ENCODE data around the gene ADORA2A.

The ADORA2A gene

GRCh38 chr22:24427500-24428164, at the start of gene ADORA2A:
Gene ADORA2A, plus strand, starts transcription at chr22:24427599. Its CDS starts 5,806 bp downstream, at chr22:24433405.
- no peak for DNase-seq

- no peak for DNase-seq
Observed at GRCh38 chr22:24379536-24379935, 47.9 kb upstream of the ADORA2A start.

GRCh38 chr22:24380220-24380904, 47.0 kb upstream of the ADORA2A start:
- peak; percentile 77 for DNase-seq

GRCh38 chr22:24380905-24381230, 46.5 kb upstream of the ADORA2A start:
- DNase-seq = no peak

- no peak for DNase-seq
Observed at GRCh38 chr22:24383061-24383460, 44.3 kb upstream of the ADORA2A start.

GRCh38 chr22:24384131-24384530, 43.3 kb upstream of the ADORA2A start:
- DNase-seq = no peak

- no peak for DNase-seq
Observed at GRCh38 chr22:24386937-24387471, 40.4 kb upstream of the ADORA2A start.

GRCh38 chr22:24389680-24390079, 37.7 kb upstream of the ADORA2A start:
- DNase-seq = no peak

GRCh38 chr22:24390156-24390555, 37.2 kb upstream of the ADORA2A start:
- DNase-seq = no peak

- no peak for DNase-seq
Observed at GRCh38 chr22:24390576-24390975, 36.8 kb upstream of the ADORA2A start.

GRCh38 chr22:24391836-24392217, 35.6 kb upstream of the ADORA2A start:
- DNase-seq = no peak

- DNase-seq = no peak
Observed at GRCh38 chr22:24392218-24392931, 35.0 kb upstream of the ADORA2A start.

- no peak for DNase-seq
Observed at GRCh38 chr22:24393012-24393559, 34.3 kb upstream of the ADORA2A start.

- no peak for DNase-seq
Observed at GRCh38 chr22:24393848-24394247, 33.6 kb upstream of the ADORA2A start.

GRCh38 chr22:24394254-24394653, 33.1 kb upstream of the ADORA2A start:
- DNase-seq = no peak

- DNase-seq = no peak
Observed at GRCh38 chr22:24398409-24398808, 29.0 kb upstream of the ADORA2A start.

GRCh38 chr22:24400034-24400725, 27.2 kb upstream of the ADORA2A start:
- DNase-seq = no peak

GRCh38 chr22:24400726-24401596, 26.4 kb upstream of the ADORA2A start:
- DNase-seq = no peak

- no peak for DNase-seq
Observed at GRCh38 chr22:24401931-24402367, 25.4 kb upstream of the ADORA2A start.

GRCh38 chr22:24402460-24403192, 24.8 kb upstream of the ADORA2A start:
- DNase-seq = no peak

GRCh38 chr22:24403346-24403745, 24.1 kb upstream of the ADORA2A start:
- no peak for DNase-seq
